Muscle of back (tissue), 11 donors: ENCODE measurements around the gene ZDHHC22. TPM values are rescaled to one million over a fixed set of nuclear protein-coding genes. Genes with fewer than 3 reads are reported as not detected.

Experiments used
- DNase-seq, 3 donors: peaks; one replicate each; pipeline versions ENCODE4 v3.0.0 to v3.0.0-alpha.2; 2013
- polyA plus RNA-seq, 10 donors: library from polyadenylated mRNA; unstranded; fragments of 120-200 nt; gene quantifications; one replicate each; pipeline ENCODE4 v1.2.1, GENCODE V29; 2013; ENCODE audit not compliant: insufficient read length in 10 of 10

ZDHHC22 gene
- polyA plus RNA-seq, 10 donors: 0.36 to 0.76 (median 0.52) TPM

DNA sequence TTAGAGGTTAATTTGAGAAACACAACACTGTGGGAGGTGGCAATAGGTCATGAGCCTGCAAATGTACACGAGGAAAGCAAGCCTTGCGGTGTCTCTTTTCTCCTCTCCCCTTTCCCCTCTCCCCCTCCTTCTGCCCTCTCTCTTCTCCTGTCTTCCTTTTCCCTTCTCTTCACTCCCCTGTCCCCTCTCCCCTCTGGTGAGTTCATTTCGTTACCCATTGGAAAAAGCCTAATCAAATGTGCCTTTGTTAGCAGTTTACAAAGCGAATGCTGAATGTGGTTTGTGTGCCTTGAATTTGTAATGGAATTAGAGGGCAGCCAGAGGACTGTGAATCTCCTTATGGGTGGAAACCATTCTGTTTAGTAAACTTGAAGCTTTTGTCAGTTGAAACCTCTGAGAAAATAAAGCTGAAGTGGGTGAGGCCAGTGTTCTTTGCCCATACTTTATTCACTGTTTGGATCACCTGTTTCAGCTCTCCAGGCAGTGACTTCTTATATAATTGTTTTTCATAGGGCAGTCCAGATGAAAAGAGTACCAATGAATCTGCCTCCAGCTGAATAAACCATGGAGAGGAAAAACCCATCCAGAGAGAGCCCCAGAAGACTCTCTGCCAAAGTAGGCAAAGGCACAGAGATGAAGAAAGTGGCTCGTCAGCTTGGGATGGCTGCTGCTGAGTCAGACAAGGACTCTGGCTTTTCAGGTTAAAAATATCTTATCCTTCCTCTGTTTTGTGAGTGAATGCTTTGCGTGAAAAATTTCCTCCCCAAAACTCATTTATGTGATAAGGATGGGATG, 36.2 kb downstream of the ZDHHC22 start:
- DNase-seq: no peak

DNA sequence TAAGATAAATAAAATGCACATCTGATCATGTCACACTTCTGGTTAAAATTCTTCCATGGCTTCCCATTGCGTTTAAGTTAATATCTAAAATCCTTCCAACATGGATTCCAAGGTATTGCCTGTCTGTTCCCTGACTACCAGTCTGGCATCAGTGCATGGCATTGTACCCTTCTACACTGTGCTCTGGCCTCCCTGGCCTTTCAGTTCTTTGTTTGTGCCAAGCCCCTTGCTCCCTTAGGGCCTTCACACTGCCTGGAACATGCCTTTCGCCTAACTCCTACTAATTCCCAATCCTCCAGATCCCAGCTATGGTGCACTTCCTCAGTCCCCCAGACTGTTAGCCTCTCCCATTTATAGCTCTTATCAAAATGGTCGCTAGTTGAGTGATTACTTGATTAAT, 37.2 kb downstream of the ZDHHC22 start:
- DNase-seq: no peak

GRCh38 chr14:77103951-77104350, 37.6 kb downstream of the ZDHHC22 start:
- DNase-seq: no peak

DNA sequence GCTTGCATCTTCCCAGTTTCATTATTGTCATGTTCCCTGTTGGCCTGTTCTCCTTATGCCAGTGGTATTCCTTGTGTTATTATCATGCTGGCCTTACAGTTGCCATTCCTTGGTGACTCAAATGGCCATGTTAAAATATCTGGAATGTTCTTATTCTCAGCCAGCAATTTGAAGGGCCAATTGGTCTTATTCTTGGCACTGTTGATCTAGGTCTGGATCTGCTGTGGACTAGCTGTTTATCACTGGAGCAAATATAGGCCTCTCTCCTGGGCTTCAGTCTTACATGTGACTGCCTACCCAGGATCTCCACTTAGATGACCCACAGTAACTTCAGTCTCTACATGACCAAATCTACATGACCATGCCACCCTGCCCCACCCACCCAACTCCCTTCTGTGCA, 38.1 kb downstream of the ZDHHC22 start:
- DNase-seq: no peak

DNA sequence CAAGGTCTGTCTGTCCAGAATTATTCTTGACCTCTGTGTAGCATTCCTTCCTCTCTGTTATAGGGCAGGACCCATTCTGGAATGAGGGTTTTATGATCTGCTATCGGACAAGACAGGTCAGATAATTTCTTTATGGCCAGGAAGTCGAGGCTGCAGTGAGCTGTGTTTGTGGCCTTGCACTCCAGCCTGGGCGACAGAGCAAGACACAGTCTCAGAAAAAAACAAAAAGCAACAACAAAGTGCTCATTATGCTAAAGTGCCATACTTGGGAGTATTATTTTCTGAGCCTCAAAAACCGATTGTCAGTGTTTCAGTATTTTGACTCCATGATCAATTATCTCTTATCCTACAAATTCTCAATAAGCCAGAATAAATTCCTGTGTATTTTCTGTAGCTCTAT, 39.4 kb downstream of the ZDHHC22 start:
- no peak for DNase-seq

DNA sequence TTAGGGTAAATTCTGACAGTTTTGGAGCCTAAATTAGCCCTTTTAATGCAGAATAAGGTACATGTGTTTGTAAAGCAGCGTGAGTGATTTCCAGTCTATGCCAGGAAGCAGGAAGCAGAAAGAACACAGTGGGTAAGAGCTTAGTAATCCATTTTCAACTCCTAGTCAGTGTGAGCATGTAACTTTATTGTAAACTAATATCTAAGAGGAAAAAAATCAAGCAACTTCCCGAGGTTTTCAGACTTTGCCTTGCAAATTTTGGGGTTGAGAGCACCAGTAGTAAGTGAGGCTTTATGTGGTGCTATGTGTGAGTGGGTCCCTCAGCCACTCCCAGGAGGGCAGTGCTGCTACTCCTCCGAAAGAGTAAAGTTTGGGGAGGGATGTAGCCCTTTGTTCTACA, 40.6 kb downstream of the ZDHHC22 start:
- no peak for DNase-seq

GRCh38 chr14:77099425-77100167, 42.0 kb downstream of the ZDHHC22 start:
- DNase-seq: peak; percentile 57 to 70 (median 68)

DNA sequence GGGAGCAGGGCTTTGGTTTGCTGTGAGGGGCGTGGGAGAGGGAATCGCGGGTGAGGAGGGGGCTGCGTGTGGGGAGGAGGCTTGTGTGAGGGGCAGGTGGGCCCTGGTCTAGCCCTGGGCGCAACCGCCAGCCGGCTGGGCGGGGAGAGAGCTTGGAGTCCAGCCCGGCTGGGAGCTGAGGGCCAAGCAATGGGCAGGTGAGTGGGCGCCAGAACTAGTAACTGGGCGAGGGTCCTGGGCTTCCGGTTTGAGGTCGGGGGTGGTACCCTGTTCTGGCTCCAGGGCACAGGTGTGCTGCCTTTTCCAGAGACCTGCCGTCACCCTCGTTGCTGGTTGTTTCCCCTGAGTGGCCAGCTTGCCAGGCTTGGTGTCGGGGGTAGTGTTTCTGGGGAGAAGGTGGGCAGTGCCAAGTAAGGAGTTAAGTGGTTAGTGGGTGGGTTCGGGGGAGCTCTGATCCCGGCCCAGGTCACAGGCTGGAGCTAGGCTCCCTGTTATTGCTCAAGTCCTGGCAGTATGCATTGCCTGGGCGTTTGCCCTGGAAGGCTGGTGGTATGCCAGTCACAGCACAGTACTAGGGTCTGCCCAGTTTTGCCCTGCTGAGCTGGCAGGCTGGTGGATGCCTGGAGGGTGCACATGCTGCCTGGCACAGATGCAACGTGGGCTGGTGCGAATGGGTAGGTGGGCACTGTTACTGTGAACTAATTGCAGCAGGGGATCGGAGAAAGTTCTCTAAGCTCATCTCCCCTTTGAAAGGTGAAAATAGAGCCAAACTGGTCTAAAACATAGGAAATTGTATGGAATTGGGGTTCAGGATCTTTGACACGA, 42.9 kb downstream of the ZDHHC22 start:
- DNase-seq: peak in 2 of 3 donors; percentile 16 to 35

- DNase-seq: peak; percentile 99 to 100 (median 99)
These were observed 43.7 kb downstream of the ZDHHC22 start, which contains the start of gene CIPC for GRCh38 chr14:77097700-77098528. TSS of gene CIPC (plus strand) at chr14:77098258. CDS start at chr14:77105709, 7,451 bp downstream.

GRCh38 chr14:77097006-77097699, 44.4 kb downstream of the ZDHHC22 start:
- peak in 2 of 3 donors; percentile 58 to 72 for DNase-seq

- DNase-seq: peak; percentile 56 to 84 (median 76)
These were observed 46.8 kb downstream of the ZDHHC22 start for GRCh38 chr14:77094672-77095284.

DNA sequence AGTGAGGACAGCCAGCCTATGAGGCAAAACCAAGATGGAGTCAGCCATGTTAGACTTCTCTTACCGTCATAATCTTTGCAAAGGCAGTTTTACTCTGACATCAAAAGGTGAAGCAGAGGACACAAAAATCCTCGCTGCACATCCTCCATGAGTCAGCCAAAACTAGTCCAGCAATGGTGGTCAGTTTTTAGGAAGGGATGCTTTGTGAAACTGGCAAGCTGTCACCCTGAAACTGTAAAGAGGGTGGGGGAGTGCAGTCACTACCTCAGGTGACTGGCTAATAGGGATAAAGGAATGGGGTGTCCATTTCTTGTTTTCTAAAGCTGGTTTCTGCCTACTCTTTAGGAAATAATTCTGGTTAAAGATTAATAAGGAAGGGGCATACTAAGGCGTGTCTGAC, 48.9 kb downstream of the ZDHHC22 start:
- DNase-seq: no peak

DNA sequence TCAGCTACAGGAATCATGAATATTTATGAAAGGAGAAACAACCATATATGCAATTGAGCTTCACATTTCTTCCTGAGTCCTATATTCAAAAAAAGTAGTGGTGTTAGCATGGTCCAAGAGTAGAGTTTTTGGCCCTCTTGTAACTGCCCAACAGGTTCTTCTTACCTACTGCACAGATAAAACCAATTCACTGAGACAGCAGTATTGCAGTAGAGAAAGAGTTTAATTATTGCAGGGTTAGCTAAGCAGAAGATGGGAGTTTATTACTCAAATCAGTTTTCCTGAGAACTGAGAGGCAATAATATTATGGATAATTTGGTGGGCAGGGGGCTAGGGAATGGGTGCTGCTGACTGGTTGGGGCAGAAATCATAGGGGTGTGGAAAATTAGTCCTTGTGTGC, 50.1 kb downstream of the ZDHHC22 start:
- DNase-seq: no peak

DNA sequence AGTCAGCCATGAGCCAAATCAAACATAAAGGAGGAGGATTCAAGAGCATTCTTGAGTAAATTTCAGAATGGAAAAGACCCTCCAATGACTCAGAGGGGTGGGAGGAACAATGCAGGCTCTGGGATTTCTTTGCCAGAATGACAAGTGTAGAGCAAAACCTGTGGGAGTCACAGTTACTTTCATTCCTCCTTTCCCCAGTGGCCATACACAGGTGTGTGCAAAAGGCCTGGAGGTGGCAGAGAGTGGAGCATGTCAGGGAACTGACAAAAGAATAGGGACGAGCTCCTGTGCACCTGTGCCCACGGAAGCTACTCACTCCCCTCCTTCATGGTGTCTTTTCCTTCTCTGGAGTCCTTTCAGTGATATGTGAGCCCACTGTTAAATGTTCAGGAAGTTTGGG, 52.9 kb downstream of the ZDHHC22 start:
- DNase-seq: no peak

DNA sequence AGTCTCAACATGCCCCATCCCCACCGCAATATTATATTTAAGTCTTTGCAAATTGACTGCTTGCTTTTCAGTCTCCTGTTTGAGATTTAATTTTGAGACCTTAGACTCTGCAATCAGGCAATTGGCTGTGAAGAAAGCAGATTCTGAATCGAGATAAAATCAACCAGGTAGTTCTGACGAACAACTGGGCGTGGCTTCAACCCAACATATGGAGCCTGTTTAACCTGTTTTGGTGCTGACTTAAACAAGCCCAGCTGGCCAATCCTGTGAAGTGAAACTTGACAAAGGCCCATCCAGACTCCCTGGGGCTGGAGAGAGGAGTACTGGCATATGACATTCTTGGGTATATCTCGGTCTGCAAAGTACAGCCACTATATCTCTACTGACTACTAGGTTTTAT, 53.4 kb downstream of the ZDHHC22 start:
- no peak for DNase-seq

GRCh38 chr14:77087631-77088030, 54.0 kb downstream of the ZDHHC22 start:
- DNase-seq: no peak

- no peak for DNase-seq
These were observed 54.6 kb downstream of the ZDHHC22 start for GRCh38 chr14:77086951-77087350.

DNA sequence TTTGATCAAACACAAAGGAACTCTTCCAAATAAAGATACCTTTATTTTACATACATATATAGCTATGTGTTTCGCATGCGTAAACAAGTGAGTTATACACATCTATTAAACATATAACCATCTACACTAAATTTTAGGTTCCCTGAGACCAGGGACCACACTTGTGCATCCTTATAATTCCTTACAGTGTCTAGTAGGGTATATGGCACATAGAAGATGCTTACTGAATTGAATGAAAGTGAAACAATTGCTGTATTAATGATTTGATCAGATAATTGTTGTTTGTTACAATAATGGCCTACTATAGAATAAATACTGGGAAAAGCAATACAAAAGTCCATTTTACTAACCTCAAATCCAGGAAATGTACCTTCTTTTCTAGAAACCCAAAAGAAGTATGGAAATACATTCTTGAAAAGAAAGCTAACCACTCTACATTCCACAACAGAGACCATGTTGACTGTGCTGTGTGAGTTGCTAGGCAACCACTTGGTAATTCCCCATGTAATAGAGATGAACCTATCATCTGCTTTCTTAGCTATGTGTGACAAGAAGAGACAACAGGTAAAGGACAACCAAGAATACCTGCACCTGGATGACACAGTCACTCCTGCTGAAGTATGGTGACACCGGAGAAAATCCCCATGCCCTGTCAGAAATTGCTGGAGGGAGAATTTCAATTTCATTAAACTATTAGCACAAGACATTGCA, 55.4 kb downstream of the ZDHHC22 start:
- peak in 1 of 3 donors; percentile 33 for DNase-seq

GRCh38 chr14:77085538-77085937, 56.1 kb downstream of the ZDHHC22 start:
- DNase-seq: no peak
